ENCODE measurements around the gene ARHGAP45.

DNA sequence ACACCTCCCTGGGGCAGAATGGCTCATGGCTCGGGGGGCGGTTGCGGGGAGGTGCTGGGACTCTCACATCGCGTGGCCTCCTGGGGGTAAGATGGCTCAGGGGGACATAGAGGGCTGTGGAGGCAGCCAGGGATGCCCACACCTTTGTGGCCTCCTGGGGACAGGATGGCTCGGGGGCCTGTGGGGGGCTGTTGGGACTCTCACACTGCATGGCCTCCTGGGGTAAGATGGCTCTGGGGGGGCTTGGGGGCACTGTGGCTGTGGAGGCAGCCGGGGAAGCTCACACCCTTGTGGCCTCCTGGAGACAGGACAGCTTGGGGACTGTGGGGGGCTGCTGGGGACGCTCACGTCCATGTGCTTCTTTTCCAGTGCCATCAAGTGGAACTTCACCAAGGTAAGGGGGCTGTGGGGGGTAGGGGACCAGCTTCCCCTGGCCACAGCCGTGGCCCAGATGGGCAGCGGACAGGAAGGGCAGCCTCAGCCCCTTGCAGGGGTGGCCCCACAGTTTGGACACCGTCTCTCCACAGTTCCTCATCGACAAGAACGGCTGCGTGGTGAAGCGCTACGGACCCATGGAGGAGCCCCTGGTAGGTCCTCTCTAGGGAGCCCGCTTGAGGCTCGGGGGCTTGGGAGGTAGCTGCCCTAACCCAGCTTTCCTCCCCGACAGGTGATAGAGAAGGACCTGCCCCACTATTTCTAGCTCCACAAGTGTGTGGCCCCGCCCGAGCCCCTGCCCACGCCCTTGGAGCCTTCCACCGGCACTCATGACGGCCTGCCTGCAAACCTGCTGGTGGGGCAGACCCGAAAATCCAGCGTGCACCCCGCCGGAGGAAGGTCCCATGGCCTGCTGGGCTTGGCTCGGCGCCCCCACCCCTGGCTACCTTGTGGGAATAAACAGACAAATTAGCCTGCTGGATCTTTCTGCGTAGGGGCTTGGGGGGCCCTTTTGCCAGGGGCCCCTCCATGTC is 39.2 kb downstream of the ARHGAP45 start:
- no peak for TF ChIP-seq CTCF (IDR thresholded peaks at IDR 0.05; ENCODE audit: low read length)
- TF ChIP-seq EZH2 (IDR thresholded peaks at IDR 0.05; ENCODE audit: borderline replicate concordance, low read length), result no peak

Data from OCI-LY1 (cell line).